Natural killer cell (primary cell): ENCODE measurements around the gene TFF3. TPM values are rescaled to one million over a fixed set of nuclear protein-coding genes. Genes with fewer than 3 reads are reported as not detected.

Experiments used
- ATAC-seq, 3 donors: fragments of 150-1000 bp in 2 of 3; fragments of 200-7000 bp in 1 of 3; cut with Tn5 transposase; 1 replicate in 1 of 3; 2 replicates in 2 of 3; pipeline ENCODE4 v1.10.0; 2021; ENCODE audit warnings: mild to moderate bottlenecking in 2 of 3, moderate library complexity in 2 of 3
- DNase-seq, 2 donors: peaks; one replicate each; pipeline versions ENCODE4 v3.0.0 to v3.0.0-alpha.2; 2013 to 2021; ENCODE audit warnings: mixed read lengths in 1 of 2
- H3K27ac ChIP-seq: one replicate; pipeline ENCODE4 v1.5.1; 2013; ENCODE audit warnings: mild to moderate bottlenecking, low read length
- H3K27me3 ChIP-seq: one replicate; pipeline ENCODE4 v1.6.1; 2013; ENCODE audit warnings: low read length; ENCODE audit not compliant: control insufficient read depth, insufficient read depth
- H3K36me3 ChIP-seq: one replicate; pipeline ENCODE4 v1.6.1; 2013; ENCODE audit warnings: low read length; ENCODE audit not compliant: control insufficient read depth, insufficient read depth
- H3K4me1 ChIP-seq: one replicate; pipeline ENCODE4 v1.6.1; 2013; ENCODE audit warnings: low read length; ENCODE audit not compliant: control insufficient read depth, insufficient read depth
- H3K4me3 ChIP-seq: one replicate; pipeline ENCODE4 v1.5.1; 2013; ENCODE audit warnings: low read length
- H3K9me3 ChIP-seq: one replicate; pipeline ENCODE4 v1.6.1; 2013; ENCODE audit warnings: low read length; ENCODE audit not compliant: control insufficient read depth, insufficient read depth
- H3K27ac Mint-ChIP-seq, 2 donors: one replicate each; pipeline ENCODE4 v1.8.0; 2022; ENCODE audit warnings: mild to moderate bottlenecking in 2 of 2, mixed read lengths in 2 of 2, moderate library complexity in 1 of 2
- H3K27me3 Mint-ChIP-seq, 2 donors: one replicate each; pipeline ENCODE4 v1.8.0; 2022; ENCODE audit warnings: low read depth in 2 of 2, mixed read lengths in 2 of 2
- H3K36me3 Mint-ChIP-seq: one replicate; pipeline ENCODE4 v1.8.0; 2022; ENCODE audit warnings: mixed read lengths
- H3K4me1 Mint-ChIP-seq, 2 donors: one replicate each; pipeline ENCODE4 v1.8.0; 2022; ENCODE audit warnings: mixed read lengths in 2 of 2
- H3K4me3 Mint-ChIP-seq: one replicate; pipeline ENCODE4 v1.8.0; 2022; ENCODE audit warnings: mild to moderate bottlenecking, moderate library complexity, mixed read lengths
- H3K9me3 Mint-ChIP-seq, 2 donors: one replicate each; pipeline ENCODE4 v1.8.0; 2022; ENCODE audit warnings: mixed read lengths in 2 of 2
- WGBS: methylation state at CpG from one replicate; pipeline ENCODE4 v1.1.7; 2013; ENCODE audit warnings: missing lambda C conversion rate; ENCODE audit not compliant: insufficient coverage; 5-methylcytosine and 5-hydroxymethylcytosine counted together
- intact Hi-C: fragments of 100-400 bp; cut with micrococcal nuclease; formaldehyde crosslinking; loops from one replicate; pipeline ENCODE4 v1.14.2; 2022
- total RNA-seq, 4 donors: library from RNA; stranded (reverse); fragments of 120-200 nt in 1 of 4; gene quantifications; one replicate each; pipeline versions ENCODE4 v1.2.3 to v1.2.4, GENCODE V29; 2013 to 2022
- TF ChIP-seq, protein P1 (sequence below): fragments of 200-600 bp; IDR thresholded peaks from one replicate; pipeline ENCODE4 v1.8.0; 2022; ENCODE audit warnings: antibody characterized with exemption

Gene TFF3
- total RNA-seq, 3 donors from 2014 or later (not counting 1 experiment from before 2014, with no cell fraction given): not detected

DNA sequence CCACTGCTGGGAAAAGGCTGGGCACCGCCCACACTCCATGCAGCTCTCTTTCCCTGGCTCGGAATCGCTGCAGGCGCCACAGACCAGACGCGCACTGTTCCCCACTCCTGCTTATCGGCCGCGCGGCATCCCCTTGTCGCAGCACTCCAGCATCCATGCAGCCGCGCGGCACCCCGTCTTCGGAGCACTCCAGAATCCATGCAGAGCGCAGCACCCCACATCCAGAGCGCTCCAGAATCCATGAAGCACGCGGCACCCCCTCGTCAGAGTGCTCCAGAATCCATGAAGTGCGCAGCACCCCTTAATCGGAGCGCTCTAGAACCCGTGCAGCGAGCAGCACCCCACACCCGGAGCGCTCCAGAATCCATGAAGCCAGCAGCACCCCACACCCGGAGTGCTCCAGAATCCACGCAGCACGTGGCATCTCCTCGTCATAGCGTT, 9.5 kb downstream of the TFF3 start:
- Histone ChIP-seq H3K4me1 (peaks cover 13% of the 10 kb centered on the region), H3K27ac (no peak overlapping the region), H3K9me3 (no peaks in the 10 kb centered on the region), H3K27me3 (peaks cover 4% of the 10 kb centered on the region), H3K36me3 (no peaks in the 10 kb centered on the region), H3K4me3 (no peak overlapping the region)
- intact Hi-C loops: no loop called here
- Mint-ChIP-seq H3K27me3 (peaks cover 18 to 27% of the 10 kb centered on the region in 2 donors), H3K4me1 (no peaks in the 10 kb centered on the region), H3K9me3 (no peaks in the 10 kb centered on the region), H3K27ac (no peak overlapping the region), H3K36me3 (no peaks in the 10 kb centered on the region), H3K4me3 (no peak overlapping the region)
- TF ChIP-seq, protein P1, sequence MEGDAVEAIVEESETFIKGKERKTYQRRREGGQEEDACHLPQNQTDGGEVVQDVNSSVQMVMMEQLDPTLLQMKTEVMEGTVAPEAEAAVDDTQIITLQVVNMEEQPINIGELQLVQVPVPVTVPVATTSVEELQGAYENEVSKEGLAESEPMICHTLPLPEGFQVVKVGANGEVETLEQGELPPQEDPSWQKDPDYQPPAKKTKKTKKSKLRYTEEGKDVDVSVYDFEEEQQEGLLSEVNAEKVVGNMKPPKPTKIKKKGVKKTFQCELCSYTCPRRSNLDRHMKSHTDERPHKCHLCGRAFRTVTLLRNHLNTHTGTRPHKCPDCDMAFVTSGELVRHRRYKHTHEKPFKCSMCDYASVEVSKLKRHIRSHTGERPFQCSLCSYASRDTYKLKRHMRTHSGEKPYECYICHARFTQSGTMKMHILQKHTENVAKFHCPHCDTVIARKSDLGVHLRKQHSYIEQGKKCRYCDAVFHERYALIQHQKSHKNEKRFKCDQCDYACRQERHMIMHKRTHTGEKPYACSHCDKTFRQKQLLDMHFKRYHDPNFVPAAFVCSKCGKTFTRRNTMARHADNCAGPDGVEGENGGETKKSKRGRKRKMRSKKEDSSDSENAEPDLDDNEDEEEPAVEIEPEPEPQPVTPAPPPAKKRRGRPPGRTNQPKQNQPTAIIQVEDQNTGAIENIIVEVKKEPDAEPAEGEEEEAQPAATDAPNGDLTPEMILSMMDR: no peak
- 95% methylated on average over 33 of the region's 33 CpGs for WGBS
- DNase-seq: no peak
- no peak for ATAC-seq

DNA sequence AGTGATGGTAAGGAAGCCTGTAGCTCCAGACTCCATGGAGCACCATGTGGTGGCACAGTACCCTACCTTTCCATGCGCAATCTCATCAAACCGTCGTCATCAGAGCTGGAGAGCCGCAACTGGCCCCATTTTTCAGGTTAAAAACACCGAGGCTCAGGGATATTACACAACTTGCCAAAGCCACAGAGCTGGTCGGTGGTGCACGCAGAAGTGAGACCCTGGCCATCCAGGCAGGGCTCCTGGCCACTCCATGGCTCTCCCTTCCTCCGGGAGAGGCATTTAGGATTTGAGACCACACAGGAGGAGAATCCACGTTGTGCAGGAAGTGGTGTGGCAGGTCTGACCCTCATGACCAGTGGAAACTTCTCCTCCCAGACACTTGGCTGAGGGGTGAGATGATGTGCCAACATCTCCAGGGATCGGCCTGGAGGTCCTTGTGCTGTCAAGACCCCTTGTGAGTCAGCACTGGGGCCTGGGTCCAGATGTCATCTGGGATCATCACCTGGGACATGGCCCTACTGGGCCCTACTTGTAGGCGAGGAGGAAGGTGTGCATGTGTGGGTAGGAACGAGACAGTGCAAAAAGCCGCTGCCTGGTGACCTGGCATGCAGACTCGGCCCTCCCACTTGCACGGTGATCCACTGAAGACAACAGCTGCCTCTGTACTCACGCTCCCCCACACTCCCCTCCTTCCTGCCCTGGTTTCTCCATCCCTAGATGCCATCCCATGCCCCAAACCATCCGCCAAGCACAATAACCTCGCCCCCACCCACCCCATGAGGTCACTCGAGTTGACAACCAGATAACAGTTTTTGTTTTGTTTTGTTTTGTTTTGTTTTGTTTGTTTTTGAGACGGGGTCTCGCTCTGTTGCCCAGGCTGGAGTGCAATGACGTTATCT, 10.4 kb downstream of the TFF3 start:
- H3K9me3 ChIP-seq: no peaks in the 10 kb centered on the region
- TF ChIP-seq, protein P1: no peak
- no peak overlapping the region for H3K4me3 Mint-ChIP-seq
- peaks cover 11% of the 10 kb centered on the region for H3K4me1 ChIP-seq
- H3K36me3 Mint-ChIP-seq: no peaks in the 10 kb centered on the region
- H3K27me3 Mint-ChIP-seq: peaks cover 14 to 27% of the 10 kb centered on the region in 2 donors
- no peak for DNase-seq
- no peak overlapping the region for H3K27ac Mint-ChIP-seq
- H3K27me3 ChIP-seq: peaks cover 4% of the 10 kb centered on the region
- no peak for ATAC-seq
- H3K27ac ChIP-seq: no peak overlapping the region
- WGBS: 87% methylated on average over 21 of the region's 22 CpGs
- intact Hi-C loops: no loop called here
- H3K36me3 ChIP-seq: no peaks in the 10 kb centered on the region
- H3K4me1 Mint-ChIP-seq: no peaks in the 10 kb centered on the region
- no peak overlapping the region for H3K4me3 ChIP-seq
- H3K9me3 Mint-ChIP-seq: no peaks in the 10 kb centered on the region

DNA sequence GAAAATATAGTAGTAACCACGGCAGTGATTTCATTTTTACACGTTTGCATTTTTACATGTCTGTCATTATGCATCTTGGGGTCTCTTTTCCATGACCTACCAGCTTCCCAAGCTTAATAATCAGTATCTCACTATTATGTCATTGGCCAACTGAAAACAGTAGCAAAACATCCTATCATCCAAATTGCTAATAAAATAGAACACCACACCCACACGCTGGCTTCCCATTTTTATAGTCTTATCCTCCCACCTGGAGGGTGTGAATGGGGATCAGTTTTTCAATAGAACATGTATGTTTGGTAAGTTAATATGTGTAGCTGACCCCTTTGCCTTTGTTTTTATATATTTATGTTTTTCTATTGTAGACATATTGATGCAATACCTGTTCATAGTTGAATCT, 11.8 kb downstream of the TFF3 start:
- no peak overlapping the region for H3K27ac ChIP-seq
- intact Hi-C loops: no loop called here
- H3K9me3 Mint-ChIP-seq: no peaks in the 10 kb centered on the region
- no peaks in the 10 kb centered on the region for H3K36me3 Mint-ChIP-seq
- TF ChIP-seq, protein P1: no peak
- 82% methylated on average over 2 of the region's 3 CpGs for WGBS
- no peak overlapping the region for H3K27ac Mint-ChIP-seq
- no peaks in the 10 kb centered on the region for H3K4me1 Mint-ChIP-seq
- no peaks in the 10 kb centered on the region for H3K9me3 ChIP-seq
- no peak for DNase-seq
- no peak overlapping the region for H3K4me3 Mint-ChIP-seq
- H3K27me3 Mint-ChIP-seq: peaks cover 11 to 27% of the 10 kb centered on the region in 2 donors
- no peaks in the 10 kb centered on the region for H3K36me3 ChIP-seq
- H3K4me1 ChIP-seq: peaks cover 9% of the 10 kb centered on the region
- ATAC-seq: no peak
- H3K4me3 ChIP-seq: no peak overlapping the region
- H3K27me3 ChIP-seq: no peaks in the 10 kb centered on the region
